Measurements from ENCODE around the gene GNAZ. TPM values are rescaled to one million over a fixed set of nuclear protein-coding genes. Genes with fewer than 3 reads are reported as not detected.
"Not testable (repeated sequence)": the region's sequence is repeated elsewhere in the genome, so short reads cannot be mapped to it uniquely, and the experiment has no call there.

The GNAZ gene
- total and polyA plus RNA-seq, 3 donors from 2014 or later, result 13.7 to 20.2 (median 15.1) TPM

DNA sequence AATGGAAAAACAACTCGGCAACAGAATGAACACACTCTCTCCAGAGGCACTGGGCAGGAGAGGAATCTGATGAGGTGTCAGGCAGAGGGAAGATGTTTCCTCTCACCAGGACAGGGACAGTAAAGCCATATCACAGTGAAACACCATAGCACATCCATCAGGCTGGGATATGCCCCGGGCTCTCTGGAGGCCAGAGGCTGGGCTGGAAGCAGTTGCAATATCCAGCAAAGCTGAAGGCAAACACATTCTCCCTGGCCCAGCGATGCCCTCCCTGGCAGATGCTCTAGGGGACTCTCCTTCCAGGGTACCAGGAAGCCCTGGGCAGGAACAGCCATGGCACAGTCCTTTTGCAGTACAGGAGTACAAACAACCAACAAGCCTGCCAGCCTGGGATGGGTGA lies 60.4 kb downstream of the GNAZ start:
- 85 to 87% methylated on average over 2 to 3 of the region's 3 CpGs for WGBS, 2 donors
- TF ChIP-seq, protein P1, sequence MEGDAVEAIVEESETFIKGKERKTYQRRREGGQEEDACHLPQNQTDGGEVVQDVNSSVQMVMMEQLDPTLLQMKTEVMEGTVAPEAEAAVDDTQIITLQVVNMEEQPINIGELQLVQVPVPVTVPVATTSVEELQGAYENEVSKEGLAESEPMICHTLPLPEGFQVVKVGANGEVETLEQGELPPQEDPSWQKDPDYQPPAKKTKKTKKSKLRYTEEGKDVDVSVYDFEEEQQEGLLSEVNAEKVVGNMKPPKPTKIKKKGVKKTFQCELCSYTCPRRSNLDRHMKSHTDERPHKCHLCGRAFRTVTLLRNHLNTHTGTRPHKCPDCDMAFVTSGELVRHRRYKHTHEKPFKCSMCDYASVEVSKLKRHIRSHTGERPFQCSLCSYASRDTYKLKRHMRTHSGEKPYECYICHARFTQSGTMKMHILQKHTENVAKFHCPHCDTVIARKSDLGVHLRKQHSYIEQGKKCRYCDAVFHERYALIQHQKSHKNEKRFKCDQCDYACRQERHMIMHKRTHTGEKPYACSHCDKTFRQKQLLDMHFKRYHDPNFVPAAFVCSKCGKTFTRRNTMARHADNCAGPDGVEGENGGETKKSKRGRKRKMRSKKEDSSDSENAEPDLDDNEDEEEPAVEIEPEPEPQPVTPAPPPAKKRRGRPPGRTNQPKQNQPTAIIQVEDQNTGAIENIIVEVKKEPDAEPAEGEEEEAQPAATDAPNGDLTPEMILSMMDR (IDR thresholded peaks at IDR 0.05), result no peak
- no peak for TF ChIP-seq POLR2A (IDR thresholded peaks at IDR 0.05)
- H3K4me1 ChIP-seq, result peaks cover 4% of the 10 kb centered on the region
- no peaks in the 10 kb centered on the region for H3K36me3 ChIP-seq (ENCODE audit: low read depth, missing control alignments)
- no peaks in the 10 kb centered on the region for H3K9me3 ChIP-seq
- no peaks in the 10 kb centered on the region for H3K27me3 ChIP-seq
- DNase-seq, result no peak
- intact Hi-C loops (cut with DNase I; ENCODE audit: low total_unique reads), result no loop called here
- H3K4me3 ChIP-seq, result no peak overlapping the region
- no peak overlapping the region for H3K27ac ChIP-seq

DNA sequence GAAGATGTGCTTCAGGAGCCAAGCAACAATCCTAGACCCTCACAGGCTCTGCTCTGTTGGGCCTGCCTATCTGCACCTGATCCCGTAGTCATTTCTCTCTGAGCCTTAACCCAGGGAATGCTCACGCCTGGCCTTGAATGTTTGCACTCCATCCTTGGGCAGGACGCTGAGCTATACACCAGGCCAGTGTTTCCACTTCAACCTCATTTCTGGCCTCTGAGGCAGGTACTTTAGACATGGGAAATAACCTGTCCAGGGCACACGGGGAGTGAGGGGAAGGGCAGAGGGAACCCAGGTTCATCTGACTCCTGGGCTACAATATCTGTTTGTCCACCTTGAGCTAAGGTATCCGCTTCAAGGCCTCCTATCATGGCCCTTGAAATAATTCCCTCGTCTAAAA lies 61.6 kb downstream of the GNAZ start:
- H3K27ac ChIP-seq, result no peak overlapping the region
- H3K4me1 ChIP-seq, result peaks cover 4% of the 10 kb centered on the region
- no peak overlapping the region for H3K4me3 ChIP-seq
- no peaks in the 10 kb centered on the region for H3K27me3 ChIP-seq
- H3K9me3 ChIP-seq, result no peaks in the 10 kb centered on the region
- intact Hi-C loops (cut with DNase I; ENCODE audit: low total_unique reads), result no loop called here
- H3K36me3 ChIP-seq (ENCODE audit: low read depth, missing control alignments), result no peaks in the 10 kb centered on the region
- TF ChIP-seq POLR2A (IDR thresholded peaks at IDR 0.05), result no peak
- TF ChIP-seq, protein P1 (IDR thresholded peaks at IDR 0.05), result no peak
- no peak for DNase-seq
- 77 to 92% methylated on average over 6 of the region's 6 CpGs for WGBS, 2 donors

DNA sequence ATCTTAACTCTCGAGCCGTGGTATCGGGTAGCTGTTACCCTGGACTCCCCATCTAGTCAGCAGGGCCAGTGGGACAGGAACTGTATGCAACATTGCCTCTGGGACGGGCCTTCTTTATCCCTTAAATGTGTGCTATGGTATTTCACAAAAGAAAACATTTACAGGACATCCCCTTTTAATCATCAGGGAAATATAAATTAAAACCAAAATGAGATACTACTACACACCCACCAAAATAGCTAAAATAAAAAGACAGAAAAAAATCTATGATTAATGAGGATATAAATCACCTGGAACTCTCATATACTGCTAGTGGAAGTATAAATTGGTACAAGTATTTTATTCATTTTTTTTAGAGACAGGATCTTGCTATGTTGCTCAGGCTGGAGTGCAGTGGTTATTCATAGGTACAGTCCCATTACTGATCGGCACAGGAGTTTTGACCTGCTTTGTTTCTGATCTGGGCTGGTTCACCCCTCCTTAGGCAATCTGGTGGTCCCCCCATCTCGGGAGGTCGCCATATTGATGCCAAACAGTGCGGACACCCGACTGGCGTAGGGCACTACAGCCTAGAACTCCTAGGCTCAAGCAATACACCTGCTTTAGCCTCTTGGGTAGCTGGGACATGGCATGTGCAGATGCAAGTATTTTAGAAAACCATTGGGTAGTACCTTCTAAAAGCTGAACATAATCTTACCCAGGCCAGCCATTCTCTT lies 62.2 kb downstream of the GNAZ start:
- TF ChIP-seq, protein P1 (IDR thresholded peaks at IDR 0.05), result no peak
- no peak for TF ChIP-seq POLR2A (IDR thresholded peaks at IDR 0.05)
- Histone ChIP-seq H3K27me3 (no peaks in the 10 kb centered on the region), H3K27ac (no peak overlapping the region), H3K9me3 (no peaks in the 10 kb centered on the region), H3K4me1 (peaks cover 4% of the 10 kb centered on the region), H3K4me3 (no peak overlapping the region), H3K36me3 (ENCODE audit: low read depth, missing control alignments) (no peaks in the 10 kb centered on the region)
- intact Hi-C loops (cut with DNase I; ENCODE audit: low total_unique reads), result no loop called here
- DNase-seq, result no peak
- 94 to 96% methylated on average over 7 to 10 of the region's 10 CpGs for WGBS, 2 donors

DNA sequence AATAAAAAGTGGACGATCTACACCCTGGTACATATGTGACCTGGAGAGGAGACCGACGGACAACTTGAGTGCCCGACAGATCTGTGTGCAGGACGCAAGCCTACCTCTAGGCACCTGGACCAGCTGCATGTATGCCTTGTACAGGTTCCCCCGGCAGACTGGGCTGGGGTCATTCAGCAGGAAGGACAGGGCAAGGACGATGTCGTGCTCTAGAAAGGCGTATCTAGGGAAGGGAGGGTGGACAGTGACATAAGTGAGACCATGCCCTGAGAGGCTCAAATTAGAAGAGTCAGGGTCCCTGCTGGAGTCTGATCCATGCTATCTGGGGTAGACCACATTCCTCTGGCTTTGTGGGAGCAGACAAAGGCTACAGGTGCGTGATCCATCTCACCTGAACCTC lies 63.6 kb downstream of the GNAZ start:
- no peaks in the 10 kb centered on the region for H3K36me3 ChIP-seq (ENCODE audit: low read depth, missing control alignments)
- no peaks in the 10 kb centered on the region for H3K9me3 ChIP-seq
- H3K27ac ChIP-seq, result no peak overlapping the region
- H3K27me3 ChIP-seq, result no peaks in the 10 kb centered on the region
- 95% methylated on average over 10 of the region's 10 CpGs for WGBS, 2 donors
- no peak for TF ChIP-seq POLR2A (IDR thresholded peaks at IDR 0.05)
- TF ChIP-seq, protein P1 (IDR thresholded peaks at IDR 0.05), result no peak
- no peaks in the 10 kb centered on the region for H3K4me1 ChIP-seq
- intact Hi-C loops (cut with DNase I; ENCODE audit: low total_unique reads), result no loop called here
- H3K4me3 ChIP-seq, result no peak overlapping the region
- no peak for DNase-seq

DNA sequence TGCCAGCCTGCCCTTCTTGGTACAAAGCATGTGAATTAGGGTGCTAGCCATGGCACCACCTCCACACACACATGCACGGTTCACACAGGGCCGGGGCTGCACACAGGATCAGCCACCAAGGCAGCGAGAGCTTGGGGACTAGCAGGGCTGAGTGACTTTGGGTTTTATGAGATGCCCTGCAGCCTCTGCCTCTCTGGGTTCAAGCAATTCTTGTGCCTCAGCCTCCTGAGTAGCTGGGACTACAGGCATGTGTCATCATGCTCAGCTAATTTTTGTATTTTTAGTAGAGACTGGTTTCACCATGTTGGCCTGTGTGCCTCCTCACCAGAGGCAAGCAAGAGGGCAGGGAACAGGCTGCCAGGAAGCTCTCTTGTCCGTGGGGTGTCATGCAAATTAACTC lies 66.7 kb downstream of the GNAZ start:
- H3K36me3 ChIP-seq (ENCODE audit: low read depth, missing control alignments); intact Hi-C loops (cut with DNase I; ENCODE audit: low total_unique reads); H3K9me3 ChIP-seq; H3K4me1 ChIP-seq; H3K27ac ChIP-seq; H3K27me3 ChIP-seq; H3K4me3 ChIP-seq; DNase-seq: not testable (repeated sequence)
- 90 to 92% methylated on average over 4 of the region's 4 CpGs for WGBS, 2 donors

Data from testis (tissue), 3 donors.